GM12875 (cell line): ENCODE results near the gene FAM199X.
A peak's percentile ranks its signal among the peaks of the same experiment; 100 is the strongest.

Experiments used
- H3K4me3 ChIP-seq: one replicate; pipeline ENCODE4 v1.5.1; 2011; ENCODE audit warnings: low read depth, low read length, control low read depth
- TF ChIP-seq, protein P1 (sequence below): IDR thresholded peaks from 2 replicates; pipeline ENCODE4 v1.5.1; 2011; ENCODE audit warnings: low read depth, mild to moderate bottlenecking, control low read depth, inconsistent platforms, low read length, moderate library complexity, borderline replicate concordance; ENCODE audit not compliant: insufficient read depth

The FAM199X gene

DNA sequence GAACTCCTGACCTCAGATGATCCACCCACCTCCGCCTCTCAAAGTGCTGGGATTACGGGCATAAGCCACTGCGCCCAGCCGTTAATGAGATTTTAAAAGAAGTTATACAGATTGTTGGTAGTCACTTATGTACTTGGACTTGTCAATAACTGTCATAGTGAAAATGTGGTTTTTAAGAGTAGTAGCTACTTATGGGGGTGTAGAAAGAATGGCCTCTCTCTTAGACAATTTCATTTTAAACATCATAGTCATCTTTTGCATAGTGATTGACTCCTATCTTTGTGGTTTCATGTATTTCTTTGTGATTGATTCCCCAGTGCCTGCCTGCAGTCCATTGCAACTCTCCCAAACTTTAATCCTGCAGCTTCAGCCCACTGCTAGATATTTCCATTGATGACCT, 17.4 kb downstream of the FAM199X start:
- TF ChIP-seq, protein P1, sequence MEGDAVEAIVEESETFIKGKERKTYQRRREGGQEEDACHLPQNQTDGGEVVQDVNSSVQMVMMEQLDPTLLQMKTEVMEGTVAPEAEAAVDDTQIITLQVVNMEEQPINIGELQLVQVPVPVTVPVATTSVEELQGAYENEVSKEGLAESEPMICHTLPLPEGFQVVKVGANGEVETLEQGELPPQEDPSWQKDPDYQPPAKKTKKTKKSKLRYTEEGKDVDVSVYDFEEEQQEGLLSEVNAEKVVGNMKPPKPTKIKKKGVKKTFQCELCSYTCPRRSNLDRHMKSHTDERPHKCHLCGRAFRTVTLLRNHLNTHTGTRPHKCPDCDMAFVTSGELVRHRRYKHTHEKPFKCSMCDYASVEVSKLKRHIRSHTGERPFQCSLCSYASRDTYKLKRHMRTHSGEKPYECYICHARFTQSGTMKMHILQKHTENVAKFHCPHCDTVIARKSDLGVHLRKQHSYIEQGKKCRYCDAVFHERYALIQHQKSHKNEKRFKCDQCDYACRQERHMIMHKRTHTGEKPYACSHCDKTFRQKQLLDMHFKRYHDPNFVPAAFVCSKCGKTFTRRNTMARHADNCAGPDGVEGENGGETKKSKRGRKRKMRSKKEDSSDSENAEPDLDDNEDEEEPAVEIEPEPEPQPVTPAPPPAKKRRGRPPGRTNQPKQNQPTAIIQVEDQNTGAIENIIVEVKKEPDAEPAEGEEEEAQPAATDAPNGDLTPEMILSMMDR: no peak
- no peak overlapping the region for H3K4me3 ChIP-seq

DNA sequence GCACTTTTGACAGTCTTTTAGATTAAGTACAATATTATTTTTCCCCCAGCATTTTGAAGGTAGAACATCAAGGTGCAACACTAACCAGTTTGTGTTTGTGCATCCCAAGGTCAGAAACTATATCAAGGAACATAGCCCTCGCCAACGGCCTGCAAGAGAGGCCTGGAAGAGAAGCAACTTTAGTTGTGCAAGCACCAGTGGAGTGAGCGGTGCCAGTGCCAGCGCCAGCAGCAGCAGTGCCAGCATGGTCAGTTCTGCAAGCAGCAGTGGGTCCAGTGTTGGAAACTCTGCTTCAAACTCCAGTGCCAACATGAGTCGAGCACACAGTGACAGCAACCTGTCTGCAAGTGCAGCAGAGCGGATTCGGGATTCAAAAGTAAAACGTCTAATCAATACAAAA, 21.7 kb downstream of the FAM199X start:
- TF ChIP-seq, protein P1: no peak
- no peak overlapping the region for H3K4me3 ChIP-seq

DNA sequence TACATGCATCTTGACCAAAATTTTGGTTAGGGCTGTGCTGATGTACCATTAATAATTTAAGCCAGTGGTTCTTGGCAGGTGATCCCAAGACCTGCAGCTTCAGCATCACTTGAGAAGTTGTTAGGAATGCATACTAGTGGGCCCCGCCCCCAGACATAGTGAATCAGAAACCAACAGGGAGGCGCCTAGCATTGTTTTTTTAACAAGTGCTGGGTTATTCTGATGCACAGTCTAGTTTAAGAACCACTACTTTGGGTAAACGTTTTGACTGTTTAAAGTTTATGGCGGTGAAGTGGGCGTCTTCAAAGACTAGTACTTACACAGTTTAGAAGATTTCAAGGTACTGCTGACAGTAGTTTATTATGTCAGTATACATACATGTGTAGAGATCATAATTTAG, 23.6 kb downstream of the FAM199X start:
- H3K4me3 ChIP-seq: no peak overlapping the region
- TF ChIP-seq, protein P1: no peak

DNA sequence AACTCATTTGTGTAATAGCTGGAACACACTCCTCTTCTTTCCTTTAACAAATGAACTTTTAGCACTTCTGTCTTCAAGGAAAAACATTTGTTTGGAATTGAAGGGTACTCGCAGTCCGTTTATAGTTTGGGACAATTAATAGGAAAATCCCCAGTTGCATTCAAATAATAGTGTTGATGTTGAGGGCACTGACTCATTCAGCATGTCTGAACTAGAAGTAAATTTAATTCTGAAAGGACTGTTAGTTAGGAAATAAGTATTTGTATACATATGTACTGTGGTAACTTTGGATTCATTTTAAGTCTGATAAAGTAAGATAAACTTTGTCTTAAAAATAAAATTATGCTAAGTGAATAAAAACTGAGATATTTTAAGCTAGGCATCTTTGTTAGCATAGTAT, 27.2 kb downstream of the FAM199X start:
- no peak overlapping the region for H3K4me3 ChIP-seq
- TF ChIP-seq, protein P1: no peak

DNA sequence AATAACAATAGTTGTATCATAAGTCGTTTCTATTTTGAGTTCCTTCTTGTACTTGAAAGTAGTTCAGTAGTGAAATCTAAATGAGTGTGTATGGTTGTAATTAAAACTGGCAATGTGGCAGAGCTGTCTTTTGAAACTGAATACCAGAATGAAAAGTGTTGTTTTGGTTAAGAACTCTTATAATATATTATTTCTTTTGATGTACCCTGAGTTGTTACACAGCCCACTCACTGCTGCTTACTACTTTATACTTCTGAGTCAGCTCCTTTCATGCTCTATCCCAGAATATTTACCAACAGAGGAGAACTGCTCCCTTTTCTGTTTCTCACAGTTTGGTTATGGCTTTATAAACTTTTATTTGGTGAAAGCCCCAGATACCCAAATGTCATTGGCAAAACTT, 28.8 kb downstream of the FAM199X start:
- TF ChIP-seq, protein P1: no peak
- H3K4me3 ChIP-seq: no peak overlapping the region

DNA sequence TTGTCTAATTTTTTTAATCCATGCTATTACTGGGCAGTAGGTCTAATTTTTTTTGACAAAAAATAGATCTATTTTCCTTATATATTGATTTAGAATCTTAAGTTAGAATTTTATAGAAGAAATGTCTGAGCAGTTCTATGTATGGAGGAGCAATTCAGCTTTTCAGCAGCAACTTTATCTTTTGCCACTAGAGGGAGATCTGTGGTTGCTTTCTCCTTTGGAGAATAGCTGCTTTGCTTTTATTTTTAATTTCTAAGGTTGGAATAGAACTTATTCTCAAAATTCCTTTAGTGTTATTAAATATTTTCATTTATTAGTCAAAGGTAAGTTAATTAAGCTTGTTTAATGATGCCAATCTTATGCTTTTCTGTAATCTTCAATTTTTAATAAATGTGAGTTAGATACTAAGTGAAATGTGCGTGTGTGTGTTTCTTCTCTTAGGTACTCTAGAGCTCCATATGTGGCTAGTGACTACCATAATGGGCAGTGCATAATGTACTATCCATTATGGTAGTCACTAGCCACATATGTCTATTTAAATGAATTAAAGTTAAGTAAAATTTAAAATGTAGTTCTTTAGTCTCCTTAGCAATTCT, 29.3 kb downstream of the FAM199X start:
- TF ChIP-seq, protein P1: peak; percentile 58; the same call in 1 of the 2 replicates
- no peak overlapping the region for H3K4me3 ChIP-seq

DNA sequence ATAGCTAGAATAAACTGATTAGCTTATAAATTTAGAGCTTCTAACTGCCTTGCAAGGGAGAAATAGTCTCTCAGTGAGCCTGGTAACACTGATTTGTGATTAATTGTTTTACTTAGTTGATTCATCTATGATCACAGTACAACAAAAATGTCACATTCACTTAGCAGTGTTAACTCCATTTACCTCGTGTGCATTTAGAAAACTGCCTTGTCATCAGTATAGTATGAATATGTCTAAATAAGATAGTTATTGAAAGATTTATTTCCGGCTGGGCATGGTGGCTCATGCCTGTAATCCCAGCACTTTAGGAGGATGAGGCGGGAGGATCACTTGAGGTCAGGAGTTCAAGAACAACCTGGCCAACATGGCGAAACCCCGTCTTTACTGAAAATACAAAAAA, 39.3 kb downstream of the FAM199X start:
- H3K4me3 ChIP-seq: no peak overlapping the region
- TF ChIP-seq, protein P1: no peak
